ENCODE measurements around the gene GABPB1. TPM values are rescaled to one million over a fixed set of nuclear protein-coding genes. Genes with fewer than 3 reads are reported as not detected.

Gene GABPB1
- total RNA-seq, 1 donor from 2014 or later = 15.9 TPM

DNA sequence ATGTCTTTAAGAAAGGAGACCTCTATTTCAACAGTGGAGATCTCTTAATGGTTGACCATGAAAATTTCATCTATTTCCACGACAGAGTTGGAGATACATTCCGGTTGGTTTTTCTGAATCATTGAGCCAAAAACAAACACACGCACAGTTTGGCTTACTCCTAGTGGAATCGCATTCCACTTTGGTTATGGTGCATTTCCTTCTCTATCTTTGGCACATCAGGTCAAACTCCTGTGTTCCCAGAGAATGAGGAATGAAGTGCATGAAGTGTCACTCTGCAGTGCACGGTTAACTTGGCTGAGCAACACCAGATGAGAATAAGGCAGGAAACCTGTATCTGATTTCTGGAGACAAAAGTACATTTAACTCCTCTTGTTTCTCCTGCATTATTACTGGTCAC, 127.9 kb downstream of the GABPB1 start:
- no peak for DNase-seq (ENCODE audit: extremely low spot score, unreplicated experiment)
- Mint-ChIP-seq H3K36me3 (ENCODE audit: unreplicated experiment) (no peaks in the 10 kb centered on the region), H3K27me3 (ENCODE audit: unreplicated experiment) (peaks cover 6% of the 10 kb centered on the region), H3K27ac (ENCODE audit: unreplicated experiment) (no peak overlapping the region), H3K9me3 (ENCODE audit: unreplicated experiment) (no peaks in the 10 kb centered on the region), H3K4me1 (ENCODE audit: unreplicated experiment) (no peaks in the 10 kb centered on the region), H3K4me3 (ENCODE audit: unreplicated experiment) (no peak overlapping the region)
- TF ChIP-seq CTCF (IDR thresholded peaks at IDR 0.05) = no peak

DNA sequence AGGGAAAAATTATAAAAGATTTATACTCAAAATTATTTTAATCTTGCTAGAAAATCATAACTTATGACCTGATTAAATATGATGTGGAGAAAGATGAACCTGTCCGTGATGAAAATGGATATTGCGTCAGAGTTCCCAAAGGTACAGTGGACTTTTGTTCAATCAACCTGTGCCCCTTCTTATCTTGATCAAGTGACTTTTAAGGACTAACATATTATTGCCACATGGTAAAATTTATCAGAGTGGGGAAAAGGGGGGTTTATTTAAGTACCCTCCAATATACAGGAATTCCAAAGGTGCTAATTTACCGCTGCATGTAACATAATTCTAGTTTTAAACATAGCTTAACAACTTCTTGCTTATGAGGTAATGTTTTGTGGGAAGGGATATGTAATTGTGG, 129.1 kb downstream of the GABPB1 start:
- no peak overlapping the region for H3K27ac Mint-ChIP-seq (ENCODE audit: unreplicated experiment)
- no peaks in the 10 kb centered on the region for H3K9me3 Mint-ChIP-seq (ENCODE audit: unreplicated experiment)
- no peak overlapping the region for H3K4me3 Mint-ChIP-seq (ENCODE audit: unreplicated experiment)
- TF ChIP-seq CTCF (IDR thresholded peaks at IDR 0.05) = no peak
- H3K27me3 Mint-ChIP-seq (ENCODE audit: unreplicated experiment) = peaks cover 7% of the 10 kb centered on the region
- no peaks in the 10 kb centered on the region for H3K36me3 Mint-ChIP-seq (ENCODE audit: unreplicated experiment)
- H3K4me1 Mint-ChIP-seq (ENCODE audit: unreplicated experiment) = no peaks in the 10 kb centered on the region
- DNase-seq (ENCODE audit: extremely low spot score, unreplicated experiment) = no peak

Other genes starting within 250 kb of the GABPB1 start
- not detected in 2 replicates for gene ATP8B4, start 236.0 kb downstream of the GABPB1 start, total RNA-seq
- not detected in 2 replicates for gene SLC27A2, start 173.0 kb downstream of the GABPB1 start, total RNA-seq
- gene HDC, start 89.5 kb downstream of the GABPB1 start, total RNA-seq = not detected in 2 replicates
- 55.3 and 60.3 TPM in 2 replicates for gene USP8, start 69.2 kb upstream of the GABPB1 start, total RNA-seq
- 0.47 and 2.0 TPM in 2 replicates for gene USP50, start 191.5 kb upstream of the GABPB1 start, total RNA-seq